Testis (tissue), 3 donors: ENCODE data around the gene LRFN2. TPM values are rescaled to one million over a fixed set of nuclear protein-coding genes. Genes with fewer than 3 reads are reported as not detected.

Source experiments
- DNase-seq: peaks from one replicate; pipeline ENCODE4 v3.0.0-alpha.2; 2019
- H3K27ac ChIP-seq, 2 donors: fragments of 200-600 bp; sonication (generic); one replicate each; pipeline ENCODE4 v1.5.1; 2019
- H3K27me3 ChIP-seq: fragments of 200-600 bp; sonication (generic); one replicate; pipeline ENCODE4 v1.5.1; 2019
- H3K36me3 ChIP-seq: fragments of 200-600 bp; sonication (generic); one replicate; pipeline ENCODE4 v1.5.1; 2017; ENCODE audit warnings: low read depth; ENCODE audit errors: missing control alignments
- H3K4me1 ChIP-seq: fragments of 200-600 bp; sonication (generic); one replicate; pipeline ENCODE4 v1.5.1; 2019
- H3K4me3 ChIP-seq, 2 donors: fragments of 200-600 bp; sonication (generic); one replicate each; pipeline ENCODE4 v1.5.1; 2017 to 2019
- H3K9me3 ChIP-seq: fragments of 200-600 bp; sonication (generic); one replicate; pipeline ENCODE4 v1.5.1; 2017
- CTCF ChIP-seq, 3 experiments: fragments of 450-650 bp in 2 of 3; fragments of 200-600 bp in 1 of 3; sonication (generic) in 1 of 3; IDR thresholded peaks; one replicate each; pipeline ENCODE4 v1.5.1; 2016 to 2019; ENCODE audit warnings: antibody characterized with exemption in 3 of 3, mild to moderate bottlenecking in 2 of 3, moderate library complexity in 1 of 3
- POLR2A ChIP-seq: fragments of 450-650 bp; IDR thresholded peaks from one replicate; pipeline ENCODE4 v1.6.1; 2017; ENCODE audit warnings: antibody characterized with exemption, mild to moderate bottlenecking, moderate library complexity
- WGBS, 2 donors: methylation state at CpG; one replicate each; pipeline ENCODE4 v1.1.5; 2018; 5-methylcytosine and 5-hydroxymethylcytosine counted together
- intact Hi-C: fragments of 100-400 bp; cut with DNase I; formaldehyde crosslinking; loops from one replicate; pipeline ENCODE4 v1.15.1; 2023; ENCODE audit warnings: low total_unique reads
- polyA plus RNA-seq: library from polyadenylated mRNA; stranded (reverse); fragments of 350-450 nt; fragmentation: Illumina TruSeq; extraction: RNeasy Lipid Tissue Mini Kit (QIAGEN cat#74804); gene quantifications from one replicate; pipeline ENCODE4 v1.2.3, GENCODE V29; 2014; ENCODE audit warnings: low read depth, low replicate concordance; ENCODE audit not compliant: insufficient read depth
- total RNA-seq, 2 donors: library from RNA; depleted of rRNA; stranded (reverse); fragments of >200 nt; gene quantifications; one replicate each; pipeline ENCODE4 v1.2.3, GENCODE V29; 2016

Gene LRFN2
- total and polyA plus RNA-seq, 3 donors from 2014 or later, result 1.1 to 3.3 (median 1.6) TPM

- H3K36me3 ChIP-seq, result no peaks in the 10 kb centered on the region
- no peak for TF ChIP-seq POLR2A
- H3K27ac ChIP-seq, result no peak overlapping the region
- no peak overlapping the region for H3K4me3 ChIP-seq
- no peaks in the 10 kb centered on the region for H3K27me3 ChIP-seq
- H3K9me3 ChIP-seq, result no peaks in the 10 kb centered on the region
- WGBS, 2 donors, result 73 to 75% methylated on average over 4 to 6 of the region's 6 CpGs
- H3K4me1 ChIP-seq, result no peaks in the 10 kb centered on the region
- intact Hi-C loops, result no loop called here
- no peak for DNase-seq
These were observed 154.2 kb downstream of the LRFN2 start for GRCh38 chr6:40432982-40433381.

- intact Hi-C loops, result no loop called here
- 93% methylated on average over 12 of the region's 12 CpGs for WGBS, 2 donors
- no peak overlapping the region for H3K27ac ChIP-seq
- H3K9me3 ChIP-seq, result no peaks in the 10 kb centered on the region
- H3K4me1 ChIP-seq, result no peaks in the 10 kb centered on the region
- TF ChIP-seq CTCF (IDR thresholded peaks at IDR 0.05) (no peak), POLR2A (no peak)
- H3K36me3 ChIP-seq, result no peaks in the 10 kb centered on the region
- no peaks in the 10 kb centered on the region for H3K27me3 ChIP-seq
- DNase-seq, result no peak
- no peak overlapping the region for H3K4me3 ChIP-seq
These were observed 155.5 kb downstream of the LRFN2 start for GRCh38 chr6:40431706-40432105.

GRCh38 chr6:40427196-40427595 is 160.0 kb downstream of the LRFN2 start:
- 91 to 94% methylated on average over 3 of the region's 3 CpGs for WGBS, 2 donors
- Histone ChIP-seq H3K4me3 (no peak overlapping the region), H3K27me3 (no peaks in the 10 kb centered on the region), H3K9me3 (no peaks in the 10 kb centered on the region), H3K4me1 (no peaks in the 10 kb centered on the region), H3K27ac (no peak overlapping the region), H3K36me3 (no peaks in the 10 kb centered on the region)
- no peak for TF ChIP-seq CTCF (IDR thresholded peaks at IDR 0.05)
- TF ChIP-seq POLR2A, result no peak
- intact Hi-C loops, result no loop called here
- DNase-seq, result no peak

GRCh38 chr6:40426346-40427066 is 160.7 kb downstream of the LRFN2 start:
- Histone ChIP-seq H3K4me1 (no peaks in the 10 kb centered on the region), H3K4me3 (no peak overlapping the region), H3K36me3 (no peaks in the 10 kb centered on the region), H3K9me3 (no peaks in the 10 kb centered on the region), H3K27ac (no peak overlapping the region), H3K27me3 (no peaks in the 10 kb centered on the region)
- TF ChIP-seq POLR2A (no peak), CTCF (IDR thresholded peaks at IDR 0.05) (no peak)
- no peak for DNase-seq
- WGBS, 2 donors, result 87 to 94% methylated on average over 7 of the region's 7 CpGs
- intact Hi-C loops, result no loop called here

- TF ChIP-seq POLR2A (no peak), CTCF (IDR thresholded peaks at IDR 0.05) (no peak)
- Histone ChIP-seq H3K27me3 (no peaks in the 10 kb centered on the region), H3K27ac (no peak overlapping the region), H3K9me3 (no peaks in the 10 kb centered on the region), H3K36me3 (no peaks in the 10 kb centered on the region), H3K4me3 (no peak overlapping the region), H3K4me1 (no peaks in the 10 kb centered on the region)
- no peak for DNase-seq
- 75 to 78% methylated on average over 4 of the region's 4 CpGs for WGBS, 2 donors
- intact Hi-C loops, result no loop called here
These were observed 161.8 kb downstream of the LRFN2 start for GRCh38 chr6:40425192-40425919.
